Activated gamma-delta T cell treated with anti-CD3 and anti-CD28 coated beads, Interleukin-2, amount 50 U/mL, for 16 hours (primary cell): ENCODE measurements around the gene MMP14.
"Not testable (repeated sequence)": the region's sequence is repeated elsewhere in the genome, so short reads cannot be mapped to it uniquely, and the experiment has no call there.

Experiments used
- DNase-seq: peaks from one replicate; pipeline ENCODE4 v3.0.0-alpha.2; 2020; ENCODE audit warnings: low read depth

Gene MMP14

GRCh38 chr14:22842211-22843122 lies 6.1 kb downstream of the MMP14 start:
- no peak for DNase-seq

- DNase-seq: no peak
These were observed 6.9 kb downstream of the MMP14 start for GRCh38 chr14:22843123-22843925.

GRCh38 chr14:22844221-22845102 lies 8.1 kb downstream of the MMP14 start:
- DNase-seq: no peak

DNA sequence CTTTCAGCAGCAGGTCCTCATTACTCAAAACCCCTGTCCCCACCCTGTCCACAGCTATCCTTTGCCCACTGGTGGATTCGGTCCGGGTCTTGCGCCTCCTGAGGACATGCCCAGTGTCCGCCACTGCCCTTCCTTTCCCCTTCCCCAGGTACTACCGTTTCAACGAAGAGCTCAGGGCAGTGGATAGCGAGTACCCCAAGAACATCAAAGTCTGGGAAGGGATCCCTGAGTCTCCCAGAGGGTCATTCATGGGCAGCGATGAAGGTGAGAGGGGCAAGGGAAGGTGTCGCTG lies 8.7 kb downstream of the MMP14 start:
- DNase-seq: no peak

- DNase-seq: no peak
These were observed 9.6 kb downstream of the MMP14 start for GRCh38 chr14:22845821-22846625.

GRCh38 chr14:22846811-22847307 lies 10.5 kb downstream of the MMP14 start:
- no peak for DNase-seq

DNA sequence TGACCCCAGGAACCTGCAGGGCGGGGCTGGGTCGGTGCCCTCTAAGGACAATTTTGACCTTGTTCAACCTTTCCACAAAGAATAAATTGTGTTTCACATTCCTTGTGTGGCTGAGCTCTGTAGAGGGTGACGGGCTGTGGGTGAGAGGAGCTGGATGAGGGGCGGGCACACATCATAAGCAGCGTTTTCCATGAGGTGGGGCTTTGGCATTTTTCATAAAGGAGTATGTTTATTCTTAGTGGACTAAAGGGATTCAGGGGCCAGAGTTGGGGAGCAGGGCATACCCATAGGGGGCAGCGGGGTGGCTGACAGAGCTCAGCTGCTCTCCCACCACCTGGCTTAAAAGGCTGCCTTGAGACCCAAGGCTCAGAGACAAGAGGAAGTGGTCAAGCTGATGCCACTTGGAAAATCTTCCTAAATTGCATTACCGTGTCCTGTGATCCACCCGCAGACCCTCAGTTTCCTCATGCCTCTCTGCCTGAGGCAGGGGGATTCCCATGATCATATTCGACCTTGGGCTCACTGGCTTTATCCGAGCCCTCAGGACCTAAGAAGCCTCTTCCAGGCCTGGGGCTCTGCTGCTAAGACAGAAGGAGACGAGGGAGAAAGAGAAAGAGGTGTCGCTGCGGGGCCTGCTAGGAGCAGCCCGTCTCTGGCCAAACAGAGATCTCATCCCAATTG lies 11.4 kb downstream of the MMP14 start:
- DNase-seq: no peak

DNA sequence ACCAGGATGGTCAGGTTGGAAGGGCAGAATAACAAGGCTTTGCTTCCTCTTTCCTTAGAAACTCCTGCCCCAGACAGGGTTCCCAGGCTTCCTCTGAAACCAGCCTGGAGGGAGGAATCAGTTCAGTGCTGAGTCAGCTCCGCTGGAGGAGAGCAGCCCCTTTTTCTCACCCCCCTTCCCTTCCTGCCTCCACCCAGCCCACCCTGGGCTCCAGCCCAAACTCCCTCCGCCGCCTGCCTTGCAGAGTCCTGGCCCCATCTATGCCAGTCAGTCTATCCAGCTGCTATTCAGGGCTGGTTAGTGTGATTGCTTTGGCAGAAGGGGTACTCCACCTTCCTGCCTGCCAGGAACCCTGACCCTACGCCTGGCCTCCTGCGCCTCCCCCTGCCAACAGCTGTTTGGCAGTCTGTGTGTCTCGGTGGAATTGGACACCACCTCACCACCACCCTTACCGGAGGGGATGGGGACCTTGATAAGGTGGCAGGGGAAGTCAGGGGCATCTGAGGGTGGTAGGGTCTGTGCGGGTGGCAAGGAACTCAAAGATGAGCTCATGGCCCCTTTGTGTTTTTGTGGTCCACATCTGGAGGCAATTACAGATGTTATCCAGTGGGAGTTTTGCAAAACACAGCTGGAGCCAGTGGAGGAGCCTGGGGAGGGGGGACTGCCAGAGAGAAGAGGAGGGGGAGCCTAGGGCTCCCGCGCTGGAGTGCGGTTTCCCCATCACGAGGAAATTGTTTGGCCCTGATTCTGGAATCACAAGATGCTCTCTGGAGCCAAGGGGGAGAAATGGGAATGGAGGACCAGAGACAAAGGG lies 12.2 kb downstream of the MMP14 start:
- DNase-seq: no peak

- DNase-seq: no peak
These were observed 12.9 kb downstream of the MMP14 start for GRCh38 chr14:22849212-22849819.

DNA sequence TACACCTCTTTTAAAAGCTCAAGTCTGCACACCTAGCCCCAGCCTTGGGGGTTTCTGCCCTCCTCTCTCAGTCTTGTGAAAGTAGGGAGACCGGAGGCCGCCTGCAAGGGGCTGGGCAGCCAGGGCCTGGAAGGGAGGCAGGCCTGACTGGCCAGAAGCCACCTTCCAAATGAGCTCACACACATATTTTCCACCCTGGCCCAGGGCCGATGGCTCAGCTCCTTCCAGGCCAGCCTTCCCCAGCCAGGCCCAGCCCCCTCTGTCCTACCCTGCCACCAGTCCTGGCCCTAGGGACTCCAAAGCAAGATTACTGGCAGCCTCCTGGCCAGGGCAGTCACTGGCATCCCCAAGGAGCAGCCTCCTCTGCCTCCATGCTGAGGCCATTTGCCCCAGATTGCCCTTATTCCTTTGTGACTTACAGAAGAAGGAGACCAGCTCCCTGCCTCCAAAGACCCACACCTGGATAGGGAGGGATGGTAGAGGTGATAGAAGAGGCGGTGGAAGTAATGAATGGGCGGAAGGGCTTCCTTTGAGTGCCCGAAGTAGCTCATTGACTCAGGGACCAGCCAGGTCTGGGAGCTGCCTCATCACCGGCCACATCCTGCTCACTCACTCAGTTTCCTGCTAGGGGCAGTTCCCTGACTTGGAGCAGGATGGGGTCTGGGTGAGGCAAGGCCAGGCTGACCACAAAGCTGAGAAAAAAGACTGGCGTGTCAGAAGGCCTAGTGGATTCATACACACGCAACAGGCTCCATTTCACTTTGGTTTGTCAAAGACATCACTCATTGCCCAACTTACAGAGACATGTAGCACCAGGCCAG lies 14.8 kb downstream of the MMP14 start:
- no peak for DNase-seq

GRCh38 chr14:22852178-22852577 lies 15.8 kb downstream of the MMP14 start:
- DNase-seq: not testable (repeated sequence)

DNA sequence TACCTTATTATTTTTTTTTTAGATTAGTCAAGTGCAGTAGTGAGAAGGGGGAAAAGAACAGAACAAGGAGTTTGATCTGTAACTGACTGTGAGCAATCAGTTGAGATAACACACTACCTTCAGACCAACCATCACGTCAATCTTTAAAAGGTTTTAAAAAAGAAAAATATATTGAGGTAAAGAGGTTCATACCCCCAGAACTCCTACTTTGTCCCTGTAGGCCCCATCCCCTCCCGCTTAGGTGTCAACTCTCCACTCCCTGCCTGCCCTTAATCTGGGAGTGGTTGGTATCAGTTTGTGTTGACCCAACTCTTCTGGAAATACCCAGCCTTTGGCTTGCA lies 16.2 kb downstream of the MMP14 start:
- no peak for DNase-seq

GRCh38 chr14:22852940-22853767 lies 16.8 kb downstream of the MMP14 start:
- peak; percentile 93 for DNase-seq

- not testable (repeated sequence) for DNase-seq
These were observed 17.9 kb downstream of the MMP14 start for GRCh38 chr14:22854296-22854695.

GRCh38 chr14:22854963-22855724 lies 18.8 kb downstream of the MMP14 start:
- no peak for DNase-seq

DNA sequence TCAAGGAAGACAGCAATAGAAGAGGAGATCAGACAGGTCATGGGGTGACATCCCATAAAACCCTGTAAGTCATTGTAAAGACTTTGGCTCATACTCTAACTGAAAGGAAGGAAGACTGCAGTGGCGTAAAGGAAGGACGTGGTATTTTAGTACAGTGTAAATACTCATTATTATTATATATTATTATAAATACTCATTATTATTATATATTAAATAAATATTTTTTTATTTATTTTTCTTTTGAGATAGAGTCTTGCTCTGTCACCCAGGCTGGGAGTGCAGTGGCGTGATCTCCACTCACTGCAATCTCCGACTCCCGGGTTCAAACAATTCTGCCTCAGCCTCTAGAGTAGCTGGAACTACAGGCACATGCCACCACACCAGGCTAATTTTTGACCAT lies 20.0 kb downstream of the MMP14 start:
- no peak for DNase-seq

- not testable (repeated sequence) for DNase-seq
These were observed 24.0 kb downstream of the MMP14 start for GRCh38 chr14:22860377-22860776.
